Endothelial cell of umbilical vein (primary cell): ENCODE measurements around the gene GDA. TPM values are rescaled to one million over a fixed set of nuclear protein-coding genes. Genes with fewer than 3 reads are reported as not detected.

ENCODE experiments used
- BruUV-seq: library from RNA; stranded (reverse); fragments of 400-500 nt; replicated peaks from 2 replicates; lab custom pipeline; 2021; lab: Mats Ljungman, UMichigan
- CTCF ChIA-PET: fragments of 300-600, 350-600 bp; sonication (Branson Sonifier 250); formaldehyde crosslinking; loops from one replicate; lab custom pipeline; 2021; ENCODE audit warnings: antibody characterized with exemption, inconsistent platforms; lab: Charles Lee
- POLR2A ChIA-PET: fragments of 300-600, 350-600 bp; sonication (Branson Sonifier 250); formaldehyde crosslinking; loops from one replicate; lab custom pipeline; 2021; ENCODE audit warnings: antibody characterized with exemption, inconsistent platforms; lab: Charles Lee
- DNase-seq: peaks from one replicate; pipeline ENCODE4 v3.0.0-alpha.2; 2011; ENCODE audit warnings: low read depth, low spot score
- FAIRE-seq: peaks from 2 replicates; lab custom pipeline; 2011; peaks lifted over from hg19 to GRCh38; lab: Jason Lieb, UNC
- H2AFZ ChIP-seq: 2 replicates; pipeline ENCODE4 v1.6.0; 2012; ENCODE audit warnings: low read depth, low read length, control low read depth, inconsistent platforms
- H3K27ac ChIP-seq: 2 replicates; pipeline ENCODE4 v1.5.1; 2011; ENCODE audit warnings: low read depth, mild to moderate bottlenecking, control low read depth, low read length, moderate library complexity; ENCODE audit not compliant: insufficient read depth
- H3K27me3 ChIP-seq, 2 experiments: 2 replicates each; pipeline versions ENCODE4 v1.6.0 to v1.6.1; 2011; ENCODE audit warnings: low read length in 2 of 2, mixed read lengths in 1 of 2; ENCODE audit not compliant: control insufficient read depth in 2 of 2, insufficient read depth in 2 of 2
- H3K36me3 ChIP-seq, 2 experiments: 2 replicates in 1 of 2; 3 replicates in 1 of 2; pipeline ENCODE4 v1.5.1; 2011; ENCODE audit warnings: low read length in 2 of 2, mild to moderate bottlenecking in 1 of 2, moderate library complexity in 1 of 2; ENCODE audit not compliant: control insufficient read depth in 2 of 2, insufficient read depth in 2 of 2; ENCODE audit errors: extremely low read depth in 1 of 2
- H3K4me1 ChIP-seq: 3 replicates; pipeline ENCODE4 v1.5.1; 2011; ENCODE audit warnings: mild to moderate bottlenecking, low read length; ENCODE audit not compliant: control insufficient read depth, insufficient read depth; ENCODE audit errors: extremely low read depth
- H3K4me2 ChIP-seq: 2 replicates; pipeline ENCODE4 v1.6.1; 2011; ENCODE audit warnings: low read length, control low read depth, mixed read lengths; ENCODE audit not compliant: insufficient read depth
- H3K4me3 ChIP-seq, 3 experiments: fragments of 200-600 bp in 1 of 3; sonication (generic), shearing (Covaris generic) in 1 of 3; replicated peaks in 1 of 3; 2 replicates each; pipeline ENCODE4 v1.5.1; 2011 to 2016; ENCODE audit warnings: control low read depth in 3 of 3, low read length in 3 of 3, mild to moderate bottlenecking in 2 of 3, inconsistent platforms in 1 of 3, low read depth in 1 of 3, moderate library complexity in 1 of 3; ENCODE audit not compliant: insufficient read depth in 1 of 3
- H3K79me2 ChIP-seq: 2 replicates; pipeline ENCODE4 v1.6.0; 2012; ENCODE audit warnings: low read length, inconsistent platforms; ENCODE audit not compliant: control insufficient read depth, insufficient read depth
- H3K9ac ChIP-seq: replicated peaks from 2 replicates; pipeline ENCODE3; 2011; ENCODE audit warnings: low read length, control low read depth; ENCODE audit not compliant: insufficient read depth; ENCODE audit errors: extremely low read depth
- H3K9me1 ChIP-seq: replicated peaks from 3 replicates; pipeline ENCODE4 v1.6.0; 2011; ENCODE audit warnings: mild to moderate bottlenecking, low read length; ENCODE audit not compliant: control insufficient read depth, insufficient read depth; ENCODE audit errors: extremely low read depth
- H3K9me3 ChIP-seq: replicated peaks from 2 replicates; pipeline ENCODE4 v1.5.1; 2012; ENCODE audit warnings: low read length, inconsistent platforms; ENCODE audit not compliant: control insufficient read depth, insufficient read depth
- H4K20me1 ChIP-seq: replicated peaks from 2 replicates; pipeline ENCODE3; 2011; ENCODE audit warnings: mild to moderate bottlenecking, low read length; ENCODE audit not compliant: control insufficient read depth, insufficient read depth; ENCODE audit errors: extremely low read depth
- CTCF ChIP-seq, 2 donors: IDR thresholded peaks; 1 replicate in 1 of 2; 2 replicates in 1 of 2; pipeline ENCODE4 v1.5.1; 2011; ENCODE audit warnings: low read length in 2 of 2, mild to moderate bottlenecking in 2 of 2, moderate library complexity in 2 of 2, control low read depth in 1 of 2, inconsistent platforms in 1 of 2, low read depth in 1 of 2; ENCODE audit not compliant: insufficient read depth in 1 of 2; ENCODE audit errors: extremely low read depth in 1 of 2
- EZH2 ChIP-seq: IDR thresholded peaks from 2 replicates; pipeline ENCODE4 v1.6.1; 2012; ENCODE audit warnings: borderline replicate concordance, low read depth, mild to moderate bottlenecking, moderate library complexity, low read length, inconsistent platforms; ENCODE audit not compliant: severe bottlenecking
- FOS ChIP-seq: IDR thresholded peaks from 2 replicates; pipeline ENCODE4 v1.6.1; 2011; ENCODE audit warnings: mild to moderate bottlenecking, low read length, moderate library complexity, borderline replicate concordance; ENCODE audit not compliant: insufficient read depth
- GATA2 ChIP-seq: IDR thresholded peaks from 2 replicates; pipeline ENCODE4 v1.7.0; 2011; ENCODE audit warnings: low read depth, mild to moderate bottlenecking, moderate library complexity, mixed read lengths, low read length; ENCODE audit not compliant: insufficient read length, insufficient read depth
- JUN ChIP-seq: IDR thresholded peaks from 2 replicates; pipeline ENCODE4 v1.6.1; 2011; ENCODE audit warnings: borderline replicate concordance, low read depth; ENCODE audit not compliant: insufficient read length, insufficient read depth
- MYC ChIP-seq: IDR thresholded peaks from one replicate; pipeline ENCODE4 v1.6.1; 2011; ENCODE audit warnings: mild to moderate bottlenecking, low read depth, low read length
- POLR2A ChIP-seq: IDR thresholded peaks from 2 replicates; pipeline ENCODE4 v1.6.1; 2012; ENCODE audit warnings: low read depth, mild to moderate bottlenecking, control low read depth, low read length
- POLR2AphosphoS5 ChIP-seq: IDR thresholded peaks from 2 replicates; pipeline ENCODE4 v1.6.1; 2012; ENCODE audit warnings: low read depth, mild to moderate bottlenecking, control low read depth, low read length, moderate library complexity; ENCODE audit not compliant: insufficient read depth
- dilution Hi-C: fragments of 300-500 bp; cut with MboI; formaldehyde crosslinking; loops from one replicate; pipeline ENCODE4 v1.15.0; 2019; ENCODE audit warnings: low sequenced_read_pairs; ENCODE audit not compliant: extremely low pct_ligation_motif_present
- intact Hi-C: fragments of 100-400 bp; cut with micrococcal nuclease; formaldehyde crosslinking; loops from one replicate; pipeline ENCODE4 v1.10.0; 2022
- polyA plus RNA-seq, 4 experiments: library from polyadenylated mRNA; depleted of rRNA in 3 of 4; stranded (reverse) in 3 of 4; unstranded in 1 of 4; fragments of >200 nt; gene quantifications; 2 replicates each; pipeline versions ENCODE4 v1.2.1 to v1.2.3, GENCODE V29; 2011 to 2012; ENCODE audit warnings: missing spikeins in 1 of 4
- total RNA-seq: library from RNA; stranded (reverse); gene quantifications from 2 replicates; pipeline ENCODE4 v1.2.3, GENCODE V29; 2021
- TF ChIP-seq, protein P1 (sequence below): IDR thresholded peaks from 2 replicates; pipeline ENCODE4 v1.6.1; 2011; ENCODE audit not compliant: insufficient read depth, insufficient read length

Gene GDA
- total and polyA plus RNA-seq, 2 donors (not counting 3 experiments of a cell fraction or from before 2014, with no cell fraction given): not detected

- DNase-seq (no peak), FAIRE-seq (no peak)
- Histone ChIP-seq H3K79me2 (no peaks in the 10 kb centered on the region), H3K9me3 (no peaks in the 10 kb centered on the region), H2AFZ (no peak overlapping the region), H3K36me3 (no peaks in the 10 kb centered on the region), H3K27me3 (peaks cover 3 to 6% of the 10 kb centered on the region in 2 experiments), H4K20me1 (no peaks in the 10 kb centered on the region), H3K27ac (no peak overlapping the region), H3K4me3 (no peak overlapping the region), H3K9me1 (no peaks in the 10 kb centered on the region), H3K4me2 (no peak overlapping the region), H3K4me1 (no peaks in the 10 kb centered on the region), H3K9ac (no peak overlapping the region)
- TF ChIP-seq CTCF (IDR thresholded peaks at IDR 0.05; ENCODE audit: extremely low read depth in 1 of 2, insufficient read depth in 1 of 2, low read depth in 1 of 2, low read length in 2 of 2) (no peak), POLR2A (no peak)
- ChIA-PET CTCF (interaction anchor here (1.2 to 1.8 kb wide), 3 partner anchors 24 to 574 kb away, joined by 3 to 5 read pairs (median 4); no protein-coding TSS in a partner anchor), POLR2A (no interaction called here)
- dilution Hi-C loops (no loop called here), intact Hi-C loops (no loop called here)
- no TSS peak for BruUV-seq
Measured at GRCh38 chr9:72247549-72247948, 98.3 kb downstream of the GDA start.

DNA sequence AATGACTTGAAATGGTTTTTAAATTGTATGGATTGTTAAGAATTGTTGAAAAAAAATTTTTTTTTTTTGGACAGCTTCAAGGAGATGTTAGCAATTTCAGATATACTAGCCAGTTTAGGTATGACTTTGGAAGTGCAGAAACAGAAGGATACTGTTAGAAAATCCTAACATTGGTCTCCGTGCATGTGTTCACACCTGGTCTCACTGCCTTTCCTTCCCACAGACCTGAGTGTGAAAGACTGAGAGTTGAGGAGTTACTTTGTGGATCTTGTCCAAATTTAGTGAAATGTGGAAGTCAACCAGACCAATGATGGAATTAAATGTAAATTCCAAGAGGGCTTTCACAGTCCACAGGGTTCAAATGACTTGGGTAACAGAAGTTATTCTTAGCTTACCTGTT, 102.3 kb downstream of the GDA start:
- Histone ChIP-seq H3K9ac (no peak overlapping the region), H3K4me1 (no peaks in the 10 kb centered on the region), H3K27me3 (peaks cover 6% of the 10 kb centered on the region in 2 experiments), H3K27ac (no peak overlapping the region), H3K9me1 (no peaks in the 10 kb centered on the region), H4K20me1 (no peaks in the 10 kb centered on the region), H2AFZ (no peak overlapping the region), H3K9me3 (no peaks in the 10 kb centered on the region), H3K36me3 (no peaks in the 10 kb centered on the region), H3K4me2 (no peak overlapping the region), H3K4me3 (no peak overlapping the region), H3K79me2 (no peaks in the 10 kb centered on the region)
- intact Hi-C loops (no loop called here), dilution Hi-C loops (no loop called here)
- no TSS peak for BruUV-seq
- TF ChIP-seq CTCF (IDR thresholded peaks at IDR 0.05; ENCODE audit: extremely low read depth in 1 of 2, insufficient read depth in 1 of 2, low read depth in 1 of 2, low read length in 2 of 2) (no peak), EZH2 (no peak), FOS (no peak), POLR2AphosphoS5 (no peak), POLR2A (no peak), GATA2 (no peak), JUN (no peak), MYC (no peak)
- TF ChIP-seq, protein P1, sequence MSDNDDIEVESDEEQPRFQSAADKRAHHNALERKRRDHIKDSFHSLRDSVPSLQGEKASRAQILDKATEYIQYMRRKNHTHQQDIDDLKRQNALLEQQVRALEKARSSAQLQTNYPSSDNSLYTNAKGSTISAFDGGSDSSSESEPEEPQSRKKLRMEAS: no peak
- POLR2A ChIA-PET: no interaction called here
- CTCF ChIA-PET: interaction anchor here (0.6 to 3.0 kb wide), 3 partner anchors 20 to 212 kb away, joined by 3 to 15 read pairs (median 3); no protein-coding TSS in a partner anchor
- DNase-seq (no peak), FAIRE-seq (no peak)
